Breast epithelium (tissue), 4 donors: ENCODE data around the gene TTC23. TPM values are rescaled to one million over a fixed set of nuclear protein-coding genes. Genes with fewer than 3 reads are reported as not detected.
A peak's percentile ranks its signal among the peaks of the same experiment; 100 is the strongest.

ENCODE experiments used
- DNase-seq, 2 donors: peaks; one replicate each; pipeline ENCODE4 v3.0.0-alpha.2; 2019; ENCODE audit warnings: low spot score in 2 of 2
- H3K27ac ChIP-seq, 2 donors: fragments of 200-600 bp; sonication (generic) in 1 of 2; one replicate each; pipeline ENCODE4 v1.5.1; 2016 to 2019; ENCODE audit warnings: mild to moderate bottlenecking in 1 of 2
- H3K27me3 ChIP-seq, 2 donors: fragments of 200-600 bp; sonication (generic) in 1 of 2; one replicate each; pipeline versions ENCODE4 v1.5.1 to v1.6.0; 2017 to 2019; ENCODE audit warnings: control low read depth in 1 of 2, mild to moderate bottlenecking in 1 of 2
- H3K36me3 ChIP-seq: fragments of 200-600 bp; one replicate; pipeline ENCODE4 v1.5.1; 2019
- H3K4me1 ChIP-seq, 2 donors: fragments of 200-600 bp; sonication (generic); one replicate each; pipeline ENCODE4 v1.5.1; 2016 to 2019; ENCODE audit warnings: control low read depth in 1 of 2
- H3K4me3 ChIP-seq, 3 donors: fragments of 200-600 bp; sonication (generic); 1 replicate in 2 of 3; 2 replicates in 1 of 3; pipeline ENCODE4 v1.5.1; 2016 to 2019; ENCODE audit warnings: mild to moderate bottlenecking in 3 of 3, moderate library complexity in 2 of 3
- H3K9me3 ChIP-seq, 2 donors: fragments of 200-600 bp; sonication (generic) in 1 of 2; one replicate each; pipeline ENCODE4 v1.5.1; 2016 to 2019; ENCODE audit warnings: control low read depth in 1 of 2
- CTCF ChIP-seq, 3 donors: fragments of 450-650 bp; IDR thresholded peaks; one replicate each; pipeline ENCODE4 v1.5.1; 2016 to 2017; ENCODE audit warnings: antibody characterized with exemption in 3 of 3, mild to moderate bottlenecking in 3 of 3, moderate library complexity in 3 of 3
- POLR2A ChIP-seq: fragments of 450-650 bp; IDR thresholded peaks from one replicate; pipeline ENCODE4 v1.6.1; 2016; ENCODE audit warnings: antibody characterized with exemption, mild to moderate bottlenecking, moderate library complexity
- POLR2AphosphoS5 ChIP-seq, 3 donors: sonication (generic); formaldehyde crosslinking; IDR thresholded peaks; one replicate each; pipeline ENCODE4 v1.6.1; 2017; ENCODE audit warnings: antibody characterized with exemption in 3 of 3
- intact Hi-C: fragments of 100-400 bp; cut with DNase I; formaldehyde crosslinking; loops from one replicate; pipeline ENCODE4 v1.15.1; 2023; ENCODE audit warnings: low total_unique reads
- total RNA-seq, 3 donors: library from RNA; depleted of rRNA; stranded (reverse); fragments of >200 nt; gene quantifications; one replicate each; pipeline ENCODE4 v1.1.0, GENCODE V29; 2016

Gene TTC23
- total RNA-seq, 3 donors from 2014 or later = 19.2 to 43.9 (median 29.5) TPM

GRCh38 chr15:99125061-99125891, 124.1 kb downstream of the TTC23 start:
- peak overlapping the region; percentile 87 to 95 for H3K27ac ChIP-seq
- no peaks in the 10 kb centered on the region for H3K9me3 ChIP-seq
- no peak for DNase-seq
- H3K27me3 ChIP-seq = no peaks in the 10 kb centered on the region
- intact Hi-C loops = no loop called here
- no peaks in the 10 kb centered on the region for H3K36me3 ChIP-seq
- peak overlapping the region in 1 of 3 donors; percentile 3 for H3K4me3 ChIP-seq
- peaks cover 14 to 26% of the 10 kb centered on the region in 2 donors for H3K4me1 ChIP-seq
- no peak for TF ChIP-seq POLR2AphosphoS5 (IDR thresholded peaks at IDR 0.05)
- no peak for TF ChIP-seq POLR2A
- no peak for TF ChIP-seq CTCF (IDR thresholded peaks at IDR 0.05)

DNA sequence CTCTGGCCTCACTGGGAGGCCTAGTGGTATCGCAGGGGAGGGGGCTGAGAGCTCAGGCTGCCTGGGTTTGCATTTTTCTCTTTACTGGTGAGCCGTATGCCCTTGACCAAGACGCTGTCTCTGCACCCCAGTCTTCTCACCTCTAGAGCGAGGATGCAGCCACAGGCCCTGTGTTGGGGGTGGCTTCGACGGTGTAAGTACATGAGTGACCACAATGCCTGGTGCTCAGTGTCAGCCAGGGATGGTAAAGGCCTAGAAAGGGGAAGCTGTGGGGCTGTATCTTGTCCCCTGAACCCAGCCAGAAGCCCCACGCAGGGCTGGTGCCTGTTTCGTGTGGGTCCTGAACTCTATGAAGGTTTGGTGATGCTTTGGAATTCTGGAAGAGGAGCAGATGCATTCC, 124.7 kb downstream of the TTC23 start:
- DNase-seq = no peak
- intact Hi-C loops = no loop called here
- peak overlapping the region in 1 of 3 donors; percentile 56 for H3K4me3 ChIP-seq

GRCh38 chr15:99123713-99124451, 125.5 kb downstream of the TTC23 start:
- H3K36me3 ChIP-seq = no peaks in the 10 kb centered on the region
- H3K4me1 ChIP-seq = peaks cover 14 to 26% of the 10 kb centered on the region in 2 donors
- intact Hi-C loops = no loop called here
- no peaks in the 10 kb centered on the region for H3K27me3 ChIP-seq
- peak overlapping the region; percentile 12 to 56 (median 27) for H3K4me3 ChIP-seq
- peak; percentile 75 to 88 for DNase-seq
- H3K9me3 ChIP-seq = no peaks in the 10 kb centered on the region
- H3K27ac ChIP-seq = peak overlapping the region; percentile 87 to 95
- TF ChIP-seq POLR2AphosphoS5 (IDR thresholded peaks at IDR 0.05) (peak; percentile 72 to 75 (median 73)), CTCF (IDR thresholded peaks at IDR 0.05) (no peak), POLR2A (no peak)

More for the DNA sequence above, 124.7 kb downstream of the TTC23 start:
- no peaks in the 10 kb centered on the region for H3K9me3 ChIP-seq
- TF ChIP-seq POLR2AphosphoS5 (IDR thresholded peaks at IDR 0.05) (no peak), POLR2A (no peak), CTCF (IDR thresholded peaks at IDR 0.05) (no peak)
- no peaks in the 10 kb centered on the region for H3K36me3 ChIP-seq
- H3K27ac ChIP-seq = peak overlapping the region; percentile 87 to 95
- no peaks in the 10 kb centered on the region for H3K27me3 ChIP-seq
- H3K4me1 ChIP-seq = peaks cover 14 to 26% of the 10 kb centered on the region in 2 donors

GRCh38 chr15:99122831-99123712, 126.3 kb downstream of the TTC23 start:
- no peaks in the 10 kb centered on the region for H3K36me3 ChIP-seq
- H3K4me1 ChIP-seq = peaks cover 14 to 26% of the 10 kb centered on the region in 2 donors
- H3K9me3 ChIP-seq = no peaks in the 10 kb centered on the region
- peak overlapping the region; percentile 87 to 95 for H3K27ac ChIP-seq
- DNase-seq = no peak
- peak overlapping the region in 2 of 3 donors; percentile 27 to 56 for H3K4me3 ChIP-seq
- TF ChIP-seq POLR2AphosphoS5 (IDR thresholded peaks at IDR 0.05) (no peak), POLR2A (no peak), CTCF (IDR thresholded peaks at IDR 0.05) (no peak)
- no peaks in the 10 kb centered on the region for H3K27me3 ChIP-seq
- intact Hi-C loops = no loop called here
